Measurements from ENCODE around the gene INSYN2A.

- TF ChIP-seq ATF3 (CRISPR knock-in tag; conservative IDR thresholded peaks at IDR 0.05), result no peak
- no peak for TF ChIP-seq PREB (CRISPR knock-in tag; IDR thresholded peaks at IDR 0.05; ENCODE audit: borderline replicate concordance)
- no peak for TF ChIP-seq CTCF (IDR thresholded peaks at IDR 0.05)
- TF ChIP-seq ATF2 (CRISPR knock-in tag; IDR thresholded peaks at IDR 0.05; ENCODE audit: borderline replicate concordance, low read depth), result no peak
- TF ChIP-seq FOXP4 (CRISPR knock-in tag; IDR thresholded peaks at IDR 0.05), result no peak
- no peak for TF ChIP-seq FOXK1 (CRISPR knock-in tag; IDR thresholded peaks at IDR 0.05)
- no peak for TF ChIP-seq ATF1 (CRISPR knock-in tag; IDR thresholded peaks at IDR 0.05)
- TF ChIP-seq AR (CRISPR knock-in tag; IDR thresholded peaks at IDR 0.05), result no peak
- no peak for TF ChIP-seq E2F4 (CRISPR knock-in tag; IDR thresholded peaks at IDR 0.05; ENCODE audit: borderline replicate concordance, low read depth)
Measured at GRCh38 chr10:127151981-127152699, 44.3 kb downstream of the INSYN2A start.
